Stimulated activated CD4-positive, alpha-beta T cell treated with anti-CD3 and anti-CD28 coated beads, TNF-alpha, amount 100 ng/mL, for 24 hours (primary cell): ENCODE results near the gene SPAG5.

Experiments used
- DNase-seq, 3 experiments: peaks; one replicate each; pipeline ENCODE4 v3.0.0-alpha.2; 2020; ENCODE audit warnings: low read depth in 3 of 3

The SPAG5 gene

GRCh38 chr17:28573966-28574480 is 24.8 kb downstream of the SPAG5 start:
- no peak for DNase-seq

DNA sequence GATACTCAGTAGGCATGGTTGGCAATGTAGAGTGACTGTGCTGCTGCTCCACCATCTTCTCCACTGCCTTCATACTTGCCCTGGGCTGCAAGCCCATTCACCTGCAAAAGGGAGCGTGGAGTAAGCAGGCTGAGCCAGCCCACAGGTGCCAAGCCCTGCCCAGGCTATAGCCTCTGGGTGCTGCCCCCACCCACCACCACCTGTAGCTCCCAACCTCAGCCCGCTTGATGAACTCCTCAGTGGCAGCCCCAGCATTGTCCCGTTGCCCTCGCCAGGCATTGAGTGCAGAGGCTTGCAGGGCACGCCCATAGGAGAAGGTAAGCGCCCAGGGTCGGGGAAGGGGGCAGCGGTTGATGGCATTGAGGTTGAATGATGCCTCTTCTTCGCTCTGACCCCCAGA is 25.3 kb downstream of the SPAG5 start:
- no peak for DNase-seq

GRCh38 chr17:28573040-28573380 is 25.8 kb downstream of the SPAG5 start:
- DNase-seq, result no peak

DNA sequence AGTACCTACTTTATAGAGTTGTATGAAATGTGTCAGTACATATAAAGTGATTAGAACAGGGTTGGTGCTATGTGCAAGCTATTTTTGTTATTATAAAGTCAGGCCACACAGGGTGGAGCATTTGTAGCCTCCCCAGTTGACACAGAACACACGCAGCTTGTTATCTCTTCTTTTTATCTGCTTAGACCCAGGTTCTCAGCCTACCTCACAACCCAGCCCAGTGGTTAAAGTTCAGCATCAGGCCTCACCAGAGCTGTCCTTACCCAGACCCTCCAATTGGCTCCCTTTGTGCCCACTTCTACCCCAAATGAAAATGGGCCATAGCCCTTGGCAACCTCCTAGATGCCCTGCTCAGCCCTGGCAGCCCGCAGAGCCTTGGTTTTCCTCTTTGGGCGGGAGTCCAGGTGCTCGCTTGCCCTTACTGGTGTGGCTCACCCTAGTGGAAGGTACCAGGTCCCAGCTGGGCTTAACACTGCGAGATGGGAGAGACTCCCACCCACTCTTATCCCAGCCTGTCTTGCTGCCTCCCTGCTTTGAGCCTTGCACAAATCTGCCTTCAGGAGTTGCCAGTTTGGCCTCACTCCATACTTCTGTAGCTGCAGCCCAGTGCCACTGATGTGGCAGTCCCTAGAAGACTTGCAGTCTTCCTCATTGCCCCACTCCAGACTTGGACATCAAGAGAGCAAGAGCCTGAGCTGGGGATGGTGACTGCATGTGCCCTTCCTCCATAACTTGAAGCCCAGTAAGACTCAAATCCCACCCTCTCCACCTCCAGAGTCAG is 26.4 kb downstream of the SPAG5 start:
- DNase-seq, result no peak

- peak; percentile 90 to 96 (median 93) for DNase-seq
Measured at GRCh38 chr17:28571361-28572122, 27.3 kb downstream of the SPAG5 start, which contains the start of gene PIGS. TSS of gene PIGS (minus strand) at chr17:28571524. CDS start at chr17:28571496, 28 bp downstream.

- DNase-seq, result peak in 1 of 3 experiments; percentile 50
Measured at GRCh38 chr17:28570716-28571360, 28.0 kb downstream of the SPAG5 start.

GRCh38 chr17:28569446-28569845 is 29.4 kb downstream of the SPAG5 start:
- no peak for DNase-seq

DNA sequence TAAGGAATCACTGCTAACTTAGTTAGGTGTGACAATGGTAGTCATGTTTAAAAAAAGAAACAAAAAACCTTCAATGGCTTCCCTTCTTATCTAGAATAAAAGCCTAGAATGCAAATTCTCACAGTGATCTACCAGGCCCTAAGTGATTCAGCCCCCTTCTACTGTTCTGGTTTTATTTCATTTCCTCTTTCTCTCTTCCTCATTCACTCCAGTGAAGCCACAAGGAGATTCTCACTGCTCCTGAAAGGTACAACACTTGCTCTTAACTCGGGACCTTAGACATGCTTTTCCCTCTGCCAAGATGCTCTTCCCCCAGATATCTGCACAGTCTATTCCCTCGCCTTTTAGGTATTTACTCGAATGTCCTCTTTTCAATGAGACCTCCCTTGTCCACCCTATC is 31.2 kb downstream of the SPAG5 start:
- no peak for DNase-seq

DNA sequence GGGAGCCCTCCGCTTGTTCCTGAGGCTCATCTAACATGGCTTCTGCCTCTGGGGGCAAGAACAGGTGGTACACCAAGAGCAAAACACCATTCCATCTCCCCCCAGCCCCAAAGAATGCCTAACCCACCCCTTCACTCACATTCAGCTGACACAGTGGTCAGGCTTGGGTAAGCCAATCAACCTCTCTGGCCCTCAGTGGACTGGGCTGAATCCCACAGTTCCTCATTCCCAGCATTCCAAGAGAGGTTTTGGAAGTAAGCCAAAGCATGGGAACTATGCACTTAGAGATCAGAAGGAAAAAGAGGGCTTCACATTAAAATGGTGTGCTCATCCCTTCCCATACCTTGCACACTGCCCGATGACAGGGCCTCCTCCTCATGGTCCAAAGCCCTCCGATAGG is 35.4 kb downstream of the SPAG5 start:
- DNase-seq, result no peak

GRCh38 chr17:28555022-28555421 is 43.8 kb downstream of the SPAG5 start:
- no peak for DNase-seq

DNA sequence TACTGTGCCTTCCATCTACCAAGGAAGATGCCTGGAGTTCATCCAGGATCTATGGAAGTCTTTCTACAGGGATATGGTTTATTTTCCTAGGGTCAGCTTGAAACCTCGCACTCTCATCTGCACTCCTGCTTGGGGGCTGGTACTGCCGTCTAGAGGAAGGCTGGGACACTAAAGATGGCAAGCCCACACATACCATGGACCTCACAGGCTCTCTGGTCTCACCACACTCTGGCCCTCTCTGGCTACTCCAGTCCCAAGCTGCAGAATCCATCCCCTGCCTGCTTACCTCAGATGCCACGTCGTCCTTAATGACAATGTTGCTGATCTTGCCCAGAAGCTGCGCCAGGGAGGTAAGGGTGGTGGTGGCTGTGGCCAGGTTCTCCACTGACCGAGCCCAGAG is 44.3 kb downstream of the SPAG5 start:
- no peak for DNase-seq

GRCh38 chr17:28553000-28553505 is 45.8 kb downstream of the SPAG5 start:
- DNase-seq, result no peak

DNA sequence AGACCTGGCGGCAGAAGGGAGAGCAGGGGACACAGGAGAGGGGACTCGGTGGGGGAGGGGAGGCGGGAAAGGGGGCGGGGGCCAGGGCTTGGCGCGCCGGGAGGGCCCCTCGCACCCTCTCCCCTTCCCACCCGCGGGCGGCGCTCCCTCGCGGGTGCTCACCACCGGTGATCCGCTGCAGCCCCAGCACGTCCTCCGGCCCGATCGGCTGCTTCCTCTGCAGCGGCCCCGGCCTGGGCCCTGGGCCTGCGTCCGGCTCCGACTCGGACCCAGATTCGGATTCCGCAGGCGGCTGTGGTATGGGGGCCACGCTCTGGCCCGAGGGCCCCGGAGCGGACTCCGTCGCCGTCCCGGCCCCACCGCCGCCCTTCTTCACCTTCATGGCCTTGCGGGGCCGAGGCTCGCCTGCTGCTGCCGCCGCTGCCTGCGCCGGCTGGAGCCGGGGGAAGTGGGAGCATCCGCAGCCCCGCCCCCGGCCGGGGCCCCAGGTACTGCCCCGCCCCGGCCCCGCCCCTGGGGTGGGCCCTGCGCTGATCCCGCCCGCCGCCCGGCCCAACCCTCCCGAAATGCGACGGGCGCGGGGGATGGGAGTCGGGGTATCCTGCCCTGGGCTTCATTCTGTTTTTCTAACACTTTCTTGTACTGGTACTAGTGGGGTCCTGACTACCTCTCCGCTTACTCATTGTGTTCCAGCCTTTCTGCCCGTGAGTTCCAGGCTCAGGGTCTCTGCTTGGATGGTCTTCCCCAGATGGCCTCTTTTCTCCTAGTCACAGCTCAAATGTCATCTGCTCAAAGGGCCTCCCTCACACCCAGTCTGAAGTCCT is 46.4 kb downstream of the SPAG5 start, which contains the start of gene UNC119:
UNC119 (minus strand) TSS at position 449 of the 824 bp plus-strand sequence; CDS start at position 382, 67 bp downstream.
- peak; percentile 53 to 78 (median 55) for DNase-seq

- DNase-seq, result no peak
Measured at GRCh38 chr17:28551421-28552175, 47.2 kb downstream of the SPAG5 start.

- DNase-seq, result no peak
Measured at GRCh38 chr17:28550858-28551257, 48.0 kb downstream of the SPAG5 start.

GRCh38 chr17:28549236-28550132 is 49.3 kb downstream of the SPAG5 start:
- DNase-seq, result peak in 2 of 3 experiments; percentile 18 to 52

DNA sequence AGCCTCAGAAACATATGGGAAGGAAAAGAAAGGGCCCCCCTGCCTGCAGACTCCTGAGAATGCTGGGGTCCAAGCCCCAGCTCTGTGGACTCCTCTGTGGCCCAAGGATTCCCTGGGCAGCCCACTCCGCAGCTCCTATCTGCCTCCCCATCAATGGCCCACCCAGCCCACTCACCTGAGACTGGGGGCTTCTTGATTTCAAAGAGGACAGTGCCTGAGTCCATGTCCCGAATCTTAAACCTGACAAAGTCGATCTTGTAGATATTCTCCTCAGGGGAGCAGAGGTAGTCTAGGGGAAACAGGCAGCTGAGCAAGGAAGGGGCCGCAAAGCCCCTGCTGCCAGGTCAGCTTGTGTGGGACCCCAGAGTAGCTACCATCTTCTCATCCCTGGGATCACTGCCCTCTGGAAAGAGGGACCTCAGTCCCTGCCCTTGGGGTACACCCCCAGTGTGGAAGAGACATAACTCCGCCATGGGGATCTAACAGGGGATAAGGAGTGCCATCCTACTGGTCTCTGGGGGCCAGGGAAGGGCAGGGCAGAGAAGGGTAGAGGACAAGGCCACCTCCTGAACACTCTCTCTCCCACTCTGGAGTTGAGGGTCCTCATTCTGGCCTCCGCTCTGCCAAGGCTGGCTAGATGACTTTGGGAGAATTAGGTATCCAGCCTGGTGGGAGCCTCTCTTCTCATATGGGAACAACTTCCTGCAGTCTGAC is 50.3 kb downstream of the SPAG5 start:
- DNase-seq, result no peak

DNA sequence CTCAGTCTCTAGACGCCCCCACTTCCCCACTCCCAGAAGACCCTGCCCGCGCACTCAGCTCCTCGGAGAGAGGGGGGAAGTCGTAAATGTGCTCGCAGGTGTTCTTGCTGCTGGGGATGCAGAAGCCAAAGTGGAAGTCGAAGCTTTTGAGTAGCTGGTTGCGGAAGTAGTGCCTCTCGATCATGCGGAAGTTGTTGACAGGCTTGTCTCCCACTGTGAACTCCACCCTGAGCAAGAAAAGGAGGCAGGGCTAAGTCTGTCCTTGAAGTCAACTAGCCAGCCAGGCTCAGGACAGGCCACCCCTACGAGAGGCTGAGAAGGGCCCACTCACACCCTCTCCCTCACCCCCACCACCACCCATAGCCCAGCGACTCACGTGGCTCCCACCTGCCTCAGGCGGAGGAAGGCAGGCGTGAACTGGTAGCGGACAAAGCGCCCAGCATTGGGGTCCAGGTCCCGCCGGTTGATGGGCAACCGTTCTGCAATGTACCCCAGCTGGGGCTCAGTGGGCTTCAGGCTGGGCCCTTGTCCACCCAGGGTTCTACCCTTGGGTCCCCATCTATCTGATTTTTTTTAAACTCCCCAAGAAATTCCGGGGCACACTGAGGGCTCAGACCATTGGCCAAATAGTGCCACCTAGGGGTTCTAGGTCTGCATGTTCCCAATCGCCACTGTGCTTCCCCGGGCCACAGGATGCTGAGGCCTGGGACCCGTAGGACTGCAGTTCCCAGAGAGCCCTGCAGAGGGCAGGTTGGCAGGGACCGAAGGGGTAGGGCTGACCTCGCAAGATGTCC is 51.0 kb downstream of the SPAG5 start:
- peak; percentile 46 to 76 (median 52) for DNase-seq
